Smooth muscle cell (in vitro differentiated cells): ENCODE results near the gene SPDYE3. TPM values are rescaled to one million over a fixed set of nuclear protein-coding genes. Genes with fewer than 3 reads are reported as not detected.
"Not testable (repeated sequence)": the region's sequence is repeated elsewhere in the genome, so short reads cannot be mapped to it uniquely, and the experiment has no call there.

Experiments
- DNase-seq: peaks from one replicate; lab custom pipeline; 2025; ENCODE audit not compliant: unreplicated experiment; lab: John Stamatoyannopoulos, UW
- H2AFZ ChIP-seq: fragments of 200-600 bp; sonication (generic); 2 replicates; pipeline ENCODE4 v1.6.0; 2016; ENCODE audit warnings: antibody characterized with exemption, low read depth, mild to moderate bottlenecking
- H3F3A ChIP-seq: fragments of 200-600 bp; sonication (generic); 2 replicates; pipeline ENCODE4 v1.6.0; 2017; ENCODE audit warnings: antibody characterized with exemption, low read depth
- H3K27ac ChIP-seq: fragments of 200-600 bp; sonication (generic); 2 replicates; pipeline ENCODE4 v1.5.1; 2016; ENCODE audit warnings: low read depth, mild to moderate bottlenecking
- H3K27me3 ChIP-seq: fragments of 200-600 bp; sonication (generic); 2 replicates; pipeline ENCODE4 v1.6.1; 2016; ENCODE audit warnings: low read depth, mild to moderate bottlenecking
- H3K36me3 ChIP-seq: fragments of 200-600 bp; sonication (generic); 2 replicates; pipeline ENCODE4 v1.5.1; 2016; ENCODE audit warnings: low read depth
- H3K4me1 ChIP-seq: fragments of 200-600 bp; sonication (generic); 2 replicates; pipeline ENCODE4 v1.5.1; 2016; ENCODE audit warnings: low read depth
- H3K4me2 ChIP-seq: fragments of 200-600 bp; sonication (generic); 2 replicates; pipeline ENCODE4 v1.6.0; 2016; ENCODE audit warnings: mild to moderate bottlenecking
- H3K4me3 ChIP-seq: fragments of 200-600 bp; sonication (generic); 2 replicates; pipeline ENCODE4 v1.5.1; 2016; ENCODE audit warnings: mild to moderate bottlenecking
- H3K79me2 ChIP-seq: fragments of 200-600 bp; sonication (generic); 2 replicates; pipeline ENCODE4 v1.6.0; 2016; ENCODE audit warnings: low read depth, mild to moderate bottlenecking
- H3K9ac ChIP-seq: fragments of 200-600 bp; sonication (generic); 2 replicates; pipeline ENCODE4 v1.6.0; 2016; ENCODE audit warnings: low read depth
- H3K9me3 ChIP-seq: fragments of 200-600 bp; sonication (generic); replicated peaks from 2 replicates; pipeline ENCODE4 v1.5.1; 2016; ENCODE audit warnings: low read depth
- H4K20me1 ChIP-seq: fragments of 200-600 bp; sonication (generic); 2 replicates; pipeline ENCODE4 v1.6.0; 2016; ENCODE audit warnings: low read depth
- WGBS: methylation state at CpG from one replicate; pipeline ENCODE4 v1.1.7; 2016; ENCODE audit warnings: low lambda C conversion rate; 5-methylcytosine and 5-hydroxymethylcytosine counted together
- polyA plus RNA-seq: library from polyadenylated mRNA; unstranded; fragments of >200 nt; fragmentation: Nextera tagmentation; extraction: Ambion mirVana; gene quantifications from 2 replicates; pipeline ENCODE4 v1.2.1, GENCODE V29; 2016
- total RNA-seq: library from RNA; depleted of rRNA; stranded (reverse); fragments of >200 nt; gene quantifications from 2 replicates; pipeline ENCODE4 v1.2.3, GENCODE V29; 2014

Gene SPDYE3
- total and polyA plus RNA-seq, 2 experiments from 2014 or later = 1.8 TPM; not detected in 1

DNA sequence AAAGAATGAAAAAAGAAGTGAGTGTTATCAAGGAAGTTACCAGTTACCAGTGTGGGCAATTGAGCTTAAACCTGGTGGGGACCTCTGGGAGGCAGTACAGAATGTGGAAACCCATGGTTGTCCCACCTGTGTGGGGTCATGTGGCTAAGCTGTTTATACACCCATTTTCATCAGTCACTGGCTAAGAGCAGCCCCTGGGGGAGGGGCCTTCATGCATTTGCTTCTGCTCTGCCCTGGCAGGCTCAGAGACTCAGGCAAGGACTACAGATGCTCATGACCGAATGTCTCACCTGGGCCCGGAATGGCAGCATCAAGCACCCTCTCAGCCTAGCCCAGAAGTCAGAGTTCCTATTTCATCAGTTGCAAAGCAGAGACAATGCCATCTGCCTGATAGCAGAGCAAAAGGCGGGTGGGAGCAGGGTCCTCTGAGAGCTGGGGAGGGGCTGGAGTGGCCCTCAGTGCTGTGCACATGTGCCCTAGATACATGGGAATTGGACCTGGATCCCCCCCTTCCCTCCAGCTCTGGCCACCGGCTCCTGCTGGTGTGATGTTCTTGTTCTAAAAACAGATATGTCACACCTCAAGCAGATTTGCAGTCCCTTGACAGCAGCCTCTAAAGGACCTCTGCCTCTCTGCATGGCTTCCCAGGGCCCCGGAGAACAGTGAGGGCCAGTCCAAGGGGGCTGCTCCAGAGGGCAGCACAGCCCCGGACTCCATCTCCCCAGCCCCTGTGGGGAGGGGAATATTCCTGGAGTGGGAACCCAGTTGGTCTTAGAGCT, 20.1 kb upstream of the SPDYE3 start:
- H3K9me3 ChIP-seq, H2AFZ ChIP-seq, H4K20me1 ChIP-seq, H3K27ac ChIP-seq, H3K4me1 ChIP-seq, H3K4me3 ChIP-seq, H3K9ac ChIP-seq, H3K27me3 ChIP-seq, H3F3A ChIP-seq, H3K79me2 ChIP-seq, H3K36me3 ChIP-seq, DNase-seq, H3K4me2 ChIP-seq: not testable (repeated sequence)
- 94% methylated on average over 6 of the region's 6 CpGs for WGBS

DNA sequence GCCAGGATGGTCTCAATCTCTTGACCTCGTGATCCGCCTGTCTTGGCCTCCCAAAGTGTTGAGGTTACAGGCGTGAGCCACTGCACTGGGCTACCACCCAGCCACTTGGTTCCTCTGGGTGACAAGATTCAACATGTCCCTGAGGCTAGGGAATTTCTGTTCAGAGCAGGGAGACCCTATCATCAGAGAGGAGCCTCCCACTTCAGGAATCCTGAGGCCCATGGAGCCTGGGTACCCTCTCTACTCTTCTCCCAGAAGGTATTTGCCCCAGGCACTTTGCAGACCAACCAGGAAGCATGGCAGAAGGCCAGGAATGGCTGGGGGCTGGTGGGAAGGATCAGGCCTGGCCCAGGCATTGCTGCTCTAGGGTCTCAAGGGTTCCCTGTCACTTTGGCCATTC, 19.2 kb upstream of the SPDYE3 start:
- H2AFZ ChIP-seq, H3K9me3 ChIP-seq, H3K27ac ChIP-seq, H3K36me3 ChIP-seq, DNase-seq, H3K79me2 ChIP-seq, H4K20me1 ChIP-seq, H3K4me3 ChIP-seq, H3K9ac ChIP-seq, H3K4me2 ChIP-seq, H3K27me3 ChIP-seq, H3F3A ChIP-seq, H3K4me1 ChIP-seq: not testable (repeated sequence)
- 80% methylated on average over 3 of the region's 3 CpGs for WGBS

GRCh38 chr7:100292162-100292561, 15.3 kb upstream of the SPDYE3 start:
- not testable (repeated sequence) for H3K27ac ChIP-seq, H3K9ac ChIP-seq, H3K4me3 ChIP-seq, DNase-seq, H3K4me1 ChIP-seq, H3K79me2 ChIP-seq, H3F3A ChIP-seq, H3K4me2 ChIP-seq, H3K36me3 ChIP-seq, H3K9me3 ChIP-seq, H3K27me3 ChIP-seq, H2AFZ ChIP-seq, H4K20me1 ChIP-seq
- 100% methylated on average over 1 of the region's 1 CpG for WGBS

DNA sequence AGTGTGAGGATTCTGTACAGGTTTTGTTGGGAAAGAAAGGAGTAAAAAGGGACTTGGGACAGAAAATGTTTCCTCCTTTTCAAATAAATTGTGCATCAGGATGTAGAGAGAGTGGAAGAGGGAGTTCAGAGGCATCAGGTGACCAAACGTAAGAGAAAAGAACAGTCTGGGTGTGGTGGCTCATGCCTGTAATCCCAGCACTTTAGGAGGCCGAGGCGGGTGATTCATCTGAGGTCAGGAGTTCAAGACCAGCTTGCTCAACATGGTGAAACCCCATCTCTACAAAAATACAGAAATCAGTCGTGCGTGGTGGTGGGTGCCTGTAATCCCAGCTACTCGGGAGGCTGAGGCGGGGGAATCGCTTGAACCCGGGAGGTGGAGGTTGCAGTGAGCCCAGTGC, 12.2 kb upstream of the SPDYE3 start:
- not testable (repeated sequence) for H3K27ac ChIP-seq

GRCh38 chr7:100297852-100298631, 9.5 kb upstream of the SPDYE3 start:
- not testable (repeated sequence) for H3K4me1 ChIP-seq, H4K20me1 ChIP-seq, H3K4me2 ChIP-seq, H3K36me3 ChIP-seq, H3K4me3 ChIP-seq, H3K79me2 ChIP-seq, H2AFZ ChIP-seq, DNase-seq, H3F3A ChIP-seq, H3K27me3 ChIP-seq, H3K9ac ChIP-seq, H3K9me3 ChIP-seq, H3K27ac ChIP-seq
- WGBS = 86% methylated on average over 4 of the region's 6 CpGs

More for the DNA sequence above, 12.2 kb upstream of the SPDYE3 start:
- not testable (repeated sequence) for H2AFZ ChIP-seq, H3K27me3 ChIP-seq, H3K79me2 ChIP-seq, H3K4me2 ChIP-seq, H3K9me3 ChIP-seq, H3K4me1 ChIP-seq, H3K36me3 ChIP-seq, DNase-seq, H4K20me1 ChIP-seq, H3K9ac ChIP-seq, H3K4me3 ChIP-seq, H3F3A ChIP-seq
- 87% methylated on average over 9 of the region's 9 CpGs for WGBS

DNA sequence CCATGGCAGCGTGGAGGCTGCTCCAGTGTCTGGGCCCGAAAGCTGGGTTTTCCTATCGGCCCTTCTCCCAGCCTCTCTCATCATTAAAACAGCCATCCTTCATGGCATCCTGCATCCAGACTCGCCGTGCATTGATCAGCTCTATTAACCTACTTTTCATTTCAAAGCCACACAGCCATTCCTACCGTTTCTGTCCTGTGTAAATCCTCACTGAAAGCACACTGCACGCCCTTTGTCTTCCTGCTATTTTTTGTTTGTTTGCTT, 8.9 kb upstream of the SPDYE3 start:
- not testable (repeated sequence) for H3K27me3 ChIP-seq, H2AFZ ChIP-seq, H3K4me1 ChIP-seq, H3K4me2 ChIP-seq, H3K36me3 ChIP-seq, H3K27ac ChIP-seq, H3K9me3 ChIP-seq, H3K4me3 ChIP-seq, H3K79me2 ChIP-seq, H3F3A ChIP-seq, H3K9ac ChIP-seq, DNase-seq, H4K20me1 ChIP-seq
- WGBS = 92% methylated on average over 7 of the region's 7 CpGs

GRCh38 chr7:100304526-100304925, 3.0 kb upstream of the SPDYE3 start:
- 97% methylated on average over 10 of the region's 12 CpGs for WGBS
- not testable (repeated sequence) for H3K79me2 ChIP-seq, H4K20me1 ChIP-seq, H3K27ac ChIP-seq, H3F3A ChIP-seq, H3K36me3 ChIP-seq, H3K4me1 ChIP-seq, DNase-seq, H3K4me2 ChIP-seq, H3K4me3 ChIP-seq, H2AFZ ChIP-seq, H3K9ac ChIP-seq, H3K27me3 ChIP-seq, H3K9me3 ChIP-seq

GRCh38 chr7:100318329-100318728, 10.8 kb downstream of the SPDYE3 start:
- not testable (repeated sequence) for H3K4me3 ChIP-seq, H3K79me2 ChIP-seq, H3F3A ChIP-seq, H2AFZ ChIP-seq, H3K4me1 ChIP-seq, H3K9me3 ChIP-seq, H4K20me1 ChIP-seq, H3K27ac ChIP-seq, H3K9ac ChIP-seq, H3K27me3 ChIP-seq, H3K36me3 ChIP-seq, H3K4me2 ChIP-seq, DNase-seq
- 97% methylated on average over 4 of the region's 5 CpGs for WGBS
